Astrocyte of the cerebellum (primary cell): ENCODE measurements around the gene UTRN.

Source experiments
- DNase-seq: peaks from one replicate; pipeline ENCODE4 v3.0.0-alpha.2; 2011; ENCODE audit warnings: low read depth
- H3K4me3 ChIP-seq: 2 replicates; pipeline ENCODE4 v1.5.1; 2011; ENCODE audit warnings: mild to moderate bottlenecking, low read depth, low read length, moderate library complexity
- in situ Hi-C: cut with HindIII; loops from 2 replicates; pipeline ENCODE4 v1.10.0; 2017; ENCODE audit warnings: low sequenced_read_pairs
- TF ChIP-seq, protein P1 (sequence below): IDR thresholded peaks from 2 replicates; pipeline ENCODE4 v1.5.1; 2012; ENCODE audit warnings: low read length, low read depth, moderate library complexity, mild to moderate bottlenecking; ENCODE audit errors: missing control alignments

Gene UTRN

DNA sequence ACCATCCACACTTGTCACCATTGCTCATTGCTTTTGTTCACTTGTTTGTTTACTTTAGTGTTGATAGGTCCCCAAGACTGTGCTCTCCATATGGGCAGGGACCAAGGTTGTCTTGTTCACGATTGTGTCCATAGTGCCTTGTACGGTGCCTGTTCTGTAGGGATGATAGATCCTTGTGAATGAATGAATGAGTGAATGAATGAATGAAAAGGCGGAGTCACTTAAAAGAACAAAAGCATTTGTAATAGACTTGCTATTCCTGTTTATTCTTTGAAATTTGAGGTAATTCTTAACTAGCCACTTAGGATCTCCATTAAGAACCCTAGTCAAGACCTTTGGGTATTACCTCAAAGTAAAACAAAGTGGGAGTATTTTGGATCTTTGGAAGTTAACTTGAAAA is 47.0 kb downstream of the UTRN start:
- in situ Hi-C loops: no loop called here
- TF ChIP-seq, protein P1, sequence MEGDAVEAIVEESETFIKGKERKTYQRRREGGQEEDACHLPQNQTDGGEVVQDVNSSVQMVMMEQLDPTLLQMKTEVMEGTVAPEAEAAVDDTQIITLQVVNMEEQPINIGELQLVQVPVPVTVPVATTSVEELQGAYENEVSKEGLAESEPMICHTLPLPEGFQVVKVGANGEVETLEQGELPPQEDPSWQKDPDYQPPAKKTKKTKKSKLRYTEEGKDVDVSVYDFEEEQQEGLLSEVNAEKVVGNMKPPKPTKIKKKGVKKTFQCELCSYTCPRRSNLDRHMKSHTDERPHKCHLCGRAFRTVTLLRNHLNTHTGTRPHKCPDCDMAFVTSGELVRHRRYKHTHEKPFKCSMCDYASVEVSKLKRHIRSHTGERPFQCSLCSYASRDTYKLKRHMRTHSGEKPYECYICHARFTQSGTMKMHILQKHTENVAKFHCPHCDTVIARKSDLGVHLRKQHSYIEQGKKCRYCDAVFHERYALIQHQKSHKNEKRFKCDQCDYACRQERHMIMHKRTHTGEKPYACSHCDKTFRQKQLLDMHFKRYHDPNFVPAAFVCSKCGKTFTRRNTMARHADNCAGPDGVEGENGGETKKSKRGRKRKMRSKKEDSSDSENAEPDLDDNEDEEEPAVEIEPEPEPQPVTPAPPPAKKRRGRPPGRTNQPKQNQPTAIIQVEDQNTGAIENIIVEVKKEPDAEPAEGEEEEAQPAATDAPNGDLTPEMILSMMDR: no peak
- H3K4me3 ChIP-seq: no peak overlapping the region

DNA sequence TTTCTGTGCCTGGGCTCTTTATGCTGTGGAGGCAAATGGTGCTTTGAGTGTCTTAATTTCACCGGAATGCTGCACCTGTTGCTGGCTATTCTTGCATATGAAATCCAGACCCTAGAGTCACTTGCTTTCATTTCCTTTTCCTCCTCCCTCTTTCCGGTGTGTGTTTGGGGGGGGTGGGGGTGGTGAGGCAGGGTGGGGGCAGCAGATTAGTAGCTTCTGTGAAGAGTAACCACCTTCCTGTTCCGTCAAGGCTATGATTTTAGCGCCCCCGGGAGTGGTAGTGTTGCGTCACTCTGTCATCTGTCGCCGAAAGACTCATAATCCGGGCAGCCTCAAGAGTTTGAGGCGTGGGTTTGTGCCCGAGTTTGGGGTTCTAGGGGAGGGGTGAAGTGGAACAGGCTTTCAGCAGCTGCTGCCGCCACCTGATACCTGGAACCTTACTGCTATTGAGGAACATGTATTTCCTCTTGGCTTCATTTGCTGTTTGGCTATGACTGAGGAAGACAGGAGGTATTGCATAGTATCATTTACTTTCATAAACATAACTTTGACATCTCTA is 49.1 kb downstream of the UTRN start:
- DNase-seq: no peak
- TF ChIP-seq, protein P1: no peak
- in situ Hi-C loops: no loop called here
- no peak overlapping the region for H3K4me3 ChIP-seq

More for the DNA sequence above, 47.0 kb downstream of the UTRN start:
- DNase-seq: no peak
